Keratinocyte (primary cell): Measurements from ENCODE around the gene SECTM1. TPM values are rescaled to one million over a fixed set of nuclear protein-coding genes. Genes with fewer than 3 reads are reported as not detected.

ENCODE experiments used
- DNase-seq: peaks from one replicate; pipeline ENCODE4 v3.0.0-alpha.2; 2011; ENCODE audit warnings: low read depth, missing footprints, low spot score
- FAIRE-seq: peaks from 2 replicates; lab custom pipeline; 2011; peaks lifted over from hg19 to GRCh38; lab: Jason Lieb, UNC
- H2AFZ ChIP-seq: 2 replicates; pipeline ENCODE4 v1.6.0; 2012; ENCODE audit warnings: low read length, control low read depth, inconsistent platforms; ENCODE audit not compliant: control insufficient read depth
- H3K27ac ChIP-seq: 2 replicates; pipeline ENCODE4 v1.5.1; 2011; ENCODE audit warnings: low read length; ENCODE audit not compliant: control insufficient read depth, insufficient read depth
- H3K27me3 ChIP-seq: 3 replicates; pipeline ENCODE4 v1.6.0; 2011; ENCODE audit warnings: low read length; ENCODE audit not compliant: control insufficient read depth, insufficient read depth; ENCODE audit errors: extremely low read depth
- H3K36me3 ChIP-seq, 2 experiments: 2 replicates in 1 of 2; 3 replicates in 1 of 2; pipeline ENCODE4 v1.5.1; 2011; ENCODE audit warnings: low read length in 2 of 2, mild to moderate bottlenecking in 1 of 2; ENCODE audit not compliant: control insufficient read depth in 2 of 2, insufficient read depth in 2 of 2; ENCODE audit errors: extremely low read depth in 1 of 2
- H3K4me1 ChIP-seq: 3 replicates; pipeline ENCODE4 v1.5.1; 2011; ENCODE audit warnings: low read length; ENCODE audit not compliant: control insufficient read depth, insufficient read depth; ENCODE audit errors: extremely low read depth
- H3K4me2 ChIP-seq: 3 replicates; pipeline ENCODE4 v1.6.0; 2011; ENCODE audit warnings: low read depth, low read length; ENCODE audit not compliant: control insufficient read depth, insufficient read depth; ENCODE audit errors: extremely low read depth
- H3K4me3 ChIP-seq, 3 experiments: fragments of 200-600 bp in 1 of 3; sonication (generic) in 1 of 3; 2 replicates in 2 of 3; 3 replicates in 1 of 3; pipeline ENCODE4 v1.5.1; 2011 to 2016; ENCODE audit warnings: low read length in 3 of 3, mild to moderate bottlenecking in 3 of 3, control low read depth in 2 of 3, inconsistent platforms in 1 of 3, low read depth in 1 of 3, mixed read lengths in 1 of 3, mixed run types in 1 of 3, moderate library complexity in 1 of 3; ENCODE audit not compliant: control insufficient read depth in 2 of 3, insufficient read depth in 2 of 3; ENCODE audit errors: extremely low read depth in 1 of 3
- H3K79me2 ChIP-seq: 2 replicates; pipeline ENCODE4 v1.6.0; 2012; ENCODE audit warnings: low read length; ENCODE audit not compliant: control insufficient read depth, insufficient read depth
- H3K9ac ChIP-seq: 3 replicates; pipeline ENCODE4 v1.6.0; 2011; ENCODE audit warnings: low read length; ENCODE audit not compliant: control insufficient read depth, insufficient read depth; ENCODE audit errors: extremely low read depth
- H3K9me1 ChIP-seq: 3 replicates; pipeline ENCODE4 v1.6.0; 2011; ENCODE audit warnings: low read length; ENCODE audit not compliant: control insufficient read depth, insufficient read depth; ENCODE audit errors: extremely low read depth
- H3K9me3 ChIP-seq: 2 replicates; pipeline ENCODE4 v1.5.1; 2012; ENCODE audit warnings: low read depth, low read length; ENCODE audit not compliant: control insufficient read depth
- H4K20me1 ChIP-seq: 3 replicates; pipeline ENCODE4 v1.6.0; 2011; ENCODE audit warnings: low read length; ENCODE audit not compliant: control insufficient read depth, insufficient read depth; ENCODE audit errors: extremely low read depth
- CTCF ChIP-seq, 3 experiments: IDR thresholded peaks in 1 of 3; conservative IDR thresholded peaks in 1 of 3; optimal IDR thresholded peaks in 1 of 3; 2 replicates in 2 of 3; 3 replicates in 1 of 3; pipeline versions ENCODE3 to v1.5.1; 2011; ENCODE audit warnings: low read length in 3 of 3, mild to moderate bottlenecking in 3 of 3, moderate library complexity in 2 of 3, control low read depth in 1 of 3, inconsistent platforms in 1 of 3; ENCODE audit not compliant: insufficient read depth in 2 of 3; ENCODE audit errors: extremely low read depth in 1 of 3
- EZH2 ChIP-seq: IDR thresholded peaks from one replicate; pipeline ENCODE4 v1.6.1; 2012; ENCODE audit warnings: inconsistent platforms, mild to moderate bottlenecking, low read length, moderate library complexity
- dilution Hi-C: fragments of 300-500 bp; cut with MboI; formaldehyde crosslinking; loops from one replicate; pipeline ENCODE4 v1.7.0; 2020; ENCODE audit warnings: low sequenced_read_pairs; ENCODE audit not compliant: extremely low pct_ligation_motif_present
- polyA plus RNA-seq, 5 experiments: library from polyadenylated mRNA; depleted of rRNA in 3 of 5; stranded (reverse) in 3 of 5; stranded (forward) in 1 of 5; unstranded in 1 of 5; fragments of >200 nt; gene quantifications; 1 replicate in 1 of 5; 2 replicates in 3 of 5; 3 replicates in 1 of 5; pipeline versions ENCODE4 v1.2.1 to v1.2.3, GENCODE V29; 2011 to 2012; ENCODE audit warnings: missing spikeins in 2 of 5, low read depth in 1 of 5, low replicate concordance in 1 of 5

SECTM1 gene
- polyA plus RNA-seq, 1 donor (not counting 4 experiments of a cell fraction or from before 2014, with no cell fraction given) = 2.0 TPM

- DNase-seq (no peak), FAIRE-seq (no peak)
- Histone ChIP-seq H3K4me2 (no peak overlapping the region), H4K20me1 (no peaks in the 10 kb centered on the region), H3K9ac (no peak overlapping the region), H3K36me3 (no peaks in the 10 kb centered on the region), H2AFZ (no peak overlapping the region), H3K9me3 (no peaks in the 10 kb centered on the region), H3K4me3 (no peak overlapping the region), H3K4me1 (peaks cover 17% of the 10 kb centered on the region), H3K27me3 (peaks cover 26% of the 10 kb centered on the region), H3K9me1 (no peaks in the 10 kb centered on the region), H3K27ac (no peak overlapping the region), H3K79me2 (no peaks in the 10 kb centered on the region)
- dilution Hi-C loops = no loop called here
- TF ChIP-seq CTCF (optimal IDR thresholded peaks at IDR 0.05 in 1 of 3, IDR thresholded peaks at IDR 0.05 in 1 of 3, conservative IDR thresholded peaks at IDR 0.05 in 1 of 3; ENCODE audit: extremely low read depth in 1 of 3, insufficient read depth in 2 of 3, low read length in 3 of 3) = no peak
- no peak for TF ChIP-seq EZH2
These were observed 27.8 kb downstream of the SECTM1 start for GRCh38 chr17:82305727-82306300.

- no peak for TF ChIP-seq CTCF (optimal IDR thresholded peaks at IDR 0.05 in 1 of 3, IDR thresholded peaks at IDR 0.05 in 1 of 3, conservative IDR thresholded peaks at IDR 0.05 in 1 of 3; ENCODE audit: extremely low read depth in 1 of 3, insufficient read depth in 2 of 3, low read length in 3 of 3)
- no peak for TF ChIP-seq EZH2
- H3K79me2 ChIP-seq = no peaks in the 10 kb centered on the region
- H3K9ac ChIP-seq = no peak overlapping the region
- FAIRE-seq = no peak
- H4K20me1 ChIP-seq = no peaks in the 10 kb centered on the region
- H3K27ac ChIP-seq = no peak overlapping the region
- H3K36me3 ChIP-seq = no peaks in the 10 kb centered on the region
- no peaks in the 10 kb centered on the region for H3K9me1 ChIP-seq
- H3K4me2 ChIP-seq = no peak overlapping the region
- H3K9me3 ChIP-seq = no peaks in the 10 kb centered on the region
- DNase-seq = no peak
- peaks cover 20% of the 10 kb centered on the region for H3K4me1 ChIP-seq
- dilution Hi-C loops = no loop called here
- H3K27me3 ChIP-seq = peaks cover 19% of the 10 kb centered on the region
- no peak overlapping the region for H3K4me3 ChIP-seq
- H2AFZ ChIP-seq = no peak overlapping the region
These were observed 28.5 kb downstream of the SECTM1 start for GRCh38 chr17:82304826-82305726.
